NCI-H524 (cell line): Measurements from ENCODE around the gene RNF135.
A peak's percentile ranks its signal among the peaks of the same experiment; 100 is the strongest.
"Not testable (repeated sequence)": the region's sequence is repeated elsewhere in the genome, so short reads cannot be mapped to it uniquely, and the experiment has no call there.

Experiments
- DNase-seq, 2 experiments: peaks; one replicate each; lab custom pipeline; 2025; lab: John Stamatoyannopoulos, UW

Gene RNF135

DNA sequence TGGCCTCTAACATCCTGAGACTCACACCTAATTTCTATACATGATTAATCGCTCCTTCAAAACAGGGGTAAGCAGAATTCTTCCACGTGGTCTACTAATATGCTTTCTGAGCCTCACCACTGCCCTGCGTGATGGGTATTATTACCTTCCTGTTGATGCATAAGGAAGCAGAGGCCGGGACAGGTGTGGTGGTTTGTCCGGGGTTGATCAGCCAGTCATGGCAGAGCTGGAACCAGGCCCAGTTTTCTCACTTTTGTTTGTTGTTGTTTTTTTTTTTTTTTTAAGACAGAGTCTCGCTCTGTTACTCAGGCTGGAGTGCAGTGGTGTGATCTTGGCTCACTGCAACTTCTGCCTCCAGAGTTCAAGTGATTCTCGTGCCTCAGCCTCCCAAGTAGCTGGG, 31.2 kb downstream of the RNF135 start:
- no peak for DNase-seq

DNA sequence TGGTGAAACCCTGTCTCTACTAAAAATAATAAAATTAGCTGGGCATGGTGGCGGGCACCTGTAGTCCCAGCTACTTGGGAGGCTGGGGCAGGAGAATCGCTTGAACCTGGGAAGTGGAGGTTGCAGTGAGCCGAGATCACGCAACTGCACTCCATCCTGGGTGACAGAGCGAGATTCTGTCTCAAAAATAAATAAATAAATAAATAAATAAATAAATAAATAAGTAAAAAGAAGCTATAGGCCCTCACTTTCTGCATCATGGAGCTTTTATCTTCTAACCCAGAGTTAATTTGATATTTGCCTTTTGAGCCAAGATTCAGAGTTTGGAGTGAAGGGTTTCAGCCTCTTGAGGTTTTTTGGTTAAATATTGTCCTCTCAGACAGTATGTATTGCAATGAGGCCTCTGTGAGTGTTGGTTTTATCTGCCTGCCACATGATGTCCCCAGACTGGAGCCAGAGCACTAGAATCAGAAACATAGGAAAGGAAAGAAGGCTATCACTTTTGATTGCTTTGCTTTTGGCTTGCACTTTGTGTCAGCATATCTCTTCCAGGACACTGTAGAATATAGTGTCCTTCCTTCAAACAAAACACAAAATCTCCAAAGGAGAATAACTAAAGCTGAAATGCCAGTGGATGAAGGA, 32.5 kb downstream of the RNF135 start:
- no peak for DNase-seq

DNA sequence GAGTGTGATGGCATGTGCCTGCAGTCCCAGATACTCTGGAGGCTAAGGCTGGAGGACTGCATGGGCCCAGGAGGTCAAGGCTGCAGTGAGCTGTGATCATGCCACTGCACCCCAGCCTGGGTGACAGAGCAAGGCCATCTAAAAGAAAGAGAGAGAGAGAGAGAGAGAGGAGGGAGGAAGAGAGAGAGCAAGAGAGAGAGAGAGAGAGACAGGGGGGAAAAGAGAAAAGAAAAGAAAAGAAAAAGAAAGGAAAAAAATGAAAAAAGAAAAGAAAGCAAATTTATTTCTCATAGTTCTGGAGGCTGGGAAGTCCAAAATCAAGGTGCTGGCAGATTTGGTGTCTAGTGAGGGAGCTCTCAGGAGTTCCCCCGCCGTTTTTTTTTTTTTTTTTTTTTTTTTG, 33.3 kb downstream of the RNF135 start:
- no peak for DNase-seq

DNA sequence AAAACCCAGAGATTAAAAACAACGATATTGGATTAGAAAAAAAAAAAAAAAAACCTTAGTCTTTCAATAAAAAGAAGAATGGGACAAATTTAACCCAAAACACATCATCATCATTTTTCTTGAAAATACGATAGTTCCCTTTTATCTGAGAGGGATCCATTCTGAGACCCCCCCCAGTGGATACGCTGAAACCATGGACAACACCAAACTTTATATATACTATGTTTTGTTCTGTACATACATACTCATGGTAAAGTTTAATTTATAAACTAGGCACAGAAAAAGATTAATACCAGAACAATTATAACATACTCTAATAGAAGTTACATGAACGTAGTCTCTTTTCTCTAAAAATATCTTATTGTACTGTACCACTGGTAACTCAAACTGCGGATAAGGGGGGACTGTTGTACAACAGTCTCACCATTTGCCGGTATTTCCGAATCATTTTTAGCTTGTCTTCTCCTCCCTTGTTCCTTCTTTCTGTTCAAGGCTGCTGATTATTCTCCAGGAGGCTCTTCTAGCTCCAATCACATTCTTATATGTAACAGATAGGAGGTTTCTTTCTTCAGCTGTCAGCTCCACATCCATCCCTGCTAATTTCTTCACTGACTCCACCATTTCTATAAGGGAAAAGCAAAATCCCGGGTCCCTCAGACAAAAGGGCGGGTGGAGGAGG, 37.0 kb downstream of the RNF135 start:
- DNase-seq, result no peak

DNA sequence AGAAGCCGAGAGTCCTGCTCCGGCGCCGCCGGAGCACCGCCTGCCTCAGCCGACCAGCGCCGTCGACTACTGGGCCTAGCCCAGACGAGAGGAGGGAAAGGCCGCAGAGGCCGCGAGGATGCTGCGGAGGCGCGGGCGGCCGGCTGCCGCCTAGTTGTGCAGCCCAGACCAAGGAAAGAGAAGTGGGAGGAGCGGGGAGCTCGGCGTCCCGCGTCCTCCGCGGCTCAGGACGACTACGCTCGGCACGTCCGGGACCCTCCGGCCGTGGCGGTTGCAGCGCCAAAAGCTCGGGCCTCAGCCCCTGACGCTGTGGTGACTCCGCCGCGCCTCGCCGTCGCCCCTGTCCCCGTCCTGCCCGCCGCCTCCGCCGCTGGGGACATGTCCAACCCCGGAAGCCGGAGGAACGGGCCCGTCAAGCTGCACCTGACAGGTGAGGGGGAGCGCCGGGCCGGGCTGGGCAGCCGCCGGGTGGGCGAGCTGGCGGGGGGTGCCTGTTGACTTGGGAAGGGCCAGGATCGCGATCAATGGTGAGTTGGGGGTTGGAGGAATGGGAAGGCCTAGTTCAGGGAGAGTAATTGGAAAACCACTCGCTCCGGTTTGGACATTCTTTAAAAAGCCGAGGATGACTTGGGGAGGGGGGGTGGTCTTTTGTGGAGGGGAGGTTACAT, 37.7 kb downstream of the RNF135 start:
- peak in 1 of 2 experiments; percentile 67 for DNase-seq

DNA sequence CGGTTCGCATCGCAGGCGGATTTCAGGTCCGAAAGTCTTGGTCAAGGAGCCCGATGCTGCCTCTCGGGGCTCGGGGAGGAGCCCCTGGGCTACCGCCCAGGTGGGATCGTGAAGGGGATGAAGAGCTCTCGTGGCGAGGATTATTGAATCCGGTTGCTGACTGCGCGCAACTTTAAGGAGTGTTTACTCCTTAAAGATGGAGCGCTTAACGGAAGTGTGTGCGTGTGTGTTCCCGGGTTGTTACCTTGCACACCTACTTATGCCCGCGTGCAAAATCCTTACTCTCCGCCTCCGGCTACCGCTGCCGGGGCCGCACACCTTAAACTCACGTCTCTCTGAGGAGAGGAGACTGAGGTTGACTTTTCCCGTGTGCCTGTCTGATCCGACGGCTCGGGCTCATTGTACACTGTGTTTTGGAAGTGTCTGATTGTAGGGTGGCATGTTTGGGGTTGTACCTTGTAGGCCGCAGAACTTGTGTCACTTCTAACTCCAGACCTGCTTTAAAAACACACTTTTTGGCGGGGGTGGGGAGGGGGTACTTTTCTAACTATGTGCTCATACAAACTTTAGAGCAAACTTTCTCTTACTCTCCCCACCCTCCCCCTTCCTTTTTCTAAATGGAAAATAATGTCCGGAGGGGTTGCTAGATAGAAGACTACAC, 38.3 kb downstream of the RNF135 start:
- DNase-seq, result peak; percentile 39 to 61

DNA sequence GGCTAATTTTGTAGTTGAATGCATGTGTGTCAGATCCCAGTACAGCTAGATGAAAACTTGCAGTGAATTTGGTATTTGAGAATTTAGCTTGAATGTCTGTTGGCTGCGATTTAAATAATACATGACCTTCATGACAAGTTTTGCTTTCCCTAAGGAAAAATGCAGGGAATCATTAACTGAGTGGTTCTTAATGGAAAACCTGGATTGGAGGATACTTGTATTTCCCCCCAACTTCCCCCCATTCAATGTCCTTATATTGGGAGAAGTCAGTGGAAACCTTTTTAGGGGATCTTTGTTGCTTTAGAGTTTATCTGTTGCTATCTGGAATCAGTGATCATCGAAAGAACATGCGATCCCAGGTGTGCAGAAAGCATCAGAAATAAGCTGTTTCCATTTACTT, 39.2 kb downstream of the RNF135 start:
- DNase-seq, result not testable (repeated sequence)

DNA sequence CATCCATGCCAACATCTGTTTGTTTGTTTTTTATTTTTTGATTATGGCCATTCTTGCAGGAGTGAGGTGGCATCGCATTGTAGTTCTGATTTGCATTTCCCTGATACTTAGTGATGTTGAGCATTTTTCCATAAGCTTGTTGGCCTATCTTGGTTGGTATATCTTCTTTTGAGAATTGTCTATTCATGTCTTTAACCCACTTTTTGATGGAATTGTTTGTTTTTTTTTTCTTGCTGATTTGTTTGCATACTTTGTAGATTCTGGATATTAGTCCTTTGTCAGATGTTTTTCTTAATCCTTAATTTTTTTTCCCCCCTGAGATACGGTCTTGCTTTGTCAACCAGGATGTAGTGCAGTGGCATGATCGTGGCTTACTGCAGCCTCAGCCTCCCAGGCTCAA, 43.0 kb downstream of the RNF135 start:
- DNase-seq, result no peak

DNA sequence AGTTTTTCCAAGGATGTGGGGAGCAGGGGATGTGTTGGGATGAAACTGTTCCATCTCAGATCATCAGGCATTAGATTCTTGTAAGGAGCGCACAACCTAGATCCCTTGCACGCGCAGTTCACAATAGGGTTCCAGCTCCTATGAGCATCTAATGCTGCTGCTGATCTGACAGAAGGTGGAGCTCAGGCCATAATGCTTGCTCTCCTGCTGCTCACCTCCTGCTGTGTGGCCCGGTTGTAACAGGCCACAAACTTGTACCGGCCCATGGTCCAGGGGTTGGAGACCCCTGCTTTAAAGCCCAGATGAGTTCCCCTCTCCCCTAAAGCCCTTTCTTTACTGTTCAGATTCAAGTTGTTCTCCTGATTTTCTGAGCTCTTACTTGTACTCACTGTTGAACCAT, 44.8 kb downstream of the RNF135 start:
- peak in 1 of 2 experiments; percentile 29 for DNase-seq

DNA sequence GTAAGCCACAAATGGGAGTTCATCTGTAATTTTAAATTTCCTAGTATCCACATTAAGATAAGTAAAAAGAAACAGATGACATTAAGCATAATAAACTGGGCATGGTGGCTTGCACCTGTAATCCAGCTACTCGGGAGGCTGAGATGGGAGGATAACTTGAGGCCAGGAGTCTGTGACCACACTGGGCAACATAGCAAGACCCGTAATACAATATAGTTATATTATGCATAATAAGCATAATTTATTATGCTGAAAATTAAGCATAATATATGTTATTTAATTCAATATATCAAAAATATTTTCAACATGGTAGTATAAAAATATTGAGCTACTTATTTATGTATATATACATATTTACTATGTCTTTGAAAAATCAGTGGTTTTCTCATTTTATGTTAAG, 48.2 kb downstream of the RNF135 start:
- DNase-seq, result no peak

DNA sequence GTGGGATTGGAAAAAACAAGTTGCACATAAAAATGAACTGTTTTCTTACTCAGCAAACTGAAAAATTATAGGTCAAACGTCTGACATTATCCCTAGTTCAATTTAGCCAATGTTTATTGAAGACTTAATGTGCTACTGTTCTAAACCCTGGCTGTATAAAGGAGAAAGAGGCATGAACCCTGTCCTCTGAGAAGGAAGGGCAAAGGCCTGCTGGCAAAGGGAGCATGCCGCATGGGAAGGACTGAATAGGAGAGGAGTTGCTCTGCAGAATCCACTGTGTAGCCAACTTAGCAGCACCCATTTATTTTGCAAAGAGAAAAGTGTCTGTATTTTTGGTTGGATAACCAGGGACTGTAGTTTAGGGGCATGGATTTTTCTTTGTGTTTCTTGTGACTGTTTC, 52.3 kb downstream of the RNF135 start:
- DNase-seq, result not testable (repeated sequence)

DNA sequence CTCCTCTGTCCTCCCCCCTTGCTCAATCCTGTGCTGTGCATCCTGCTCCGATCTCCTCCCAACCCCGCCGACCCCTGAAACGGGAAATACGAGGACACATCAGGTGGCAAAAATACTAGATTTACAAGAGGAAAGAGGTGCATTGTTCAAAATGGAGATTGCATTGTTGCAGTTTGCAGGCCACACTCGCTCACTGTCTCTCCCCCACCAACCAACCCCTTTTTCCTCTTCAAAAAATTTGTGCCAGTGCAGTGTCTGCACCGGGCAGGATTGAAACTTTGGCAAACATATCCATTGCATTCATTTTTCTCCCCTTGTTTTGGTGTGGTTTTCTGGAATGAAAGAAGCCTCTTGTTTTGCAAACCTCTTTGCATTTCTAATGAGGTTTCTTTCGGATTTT, 61.0 kb downstream of the RNF135 start:
- no peak for DNase-seq

DNA sequence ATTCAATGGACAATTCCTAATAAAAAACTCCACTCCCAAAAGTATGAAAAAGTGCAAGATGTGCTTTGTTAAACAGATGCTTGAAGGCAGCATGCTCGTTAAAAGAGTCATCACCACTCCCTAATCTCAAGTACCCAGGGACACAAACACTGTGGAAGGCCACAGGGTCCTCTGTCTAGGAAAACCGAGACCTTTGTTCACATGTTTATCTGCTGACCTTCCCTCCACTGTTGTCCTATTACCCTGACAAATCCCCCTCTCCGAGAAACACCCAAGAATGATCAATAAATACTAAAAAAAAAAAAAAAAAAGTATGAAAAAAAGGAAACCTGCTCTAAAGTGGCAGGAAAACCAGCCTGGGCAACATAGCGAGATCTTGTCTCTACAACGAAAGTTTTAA, 64.8 kb downstream of the RNF135 start:
- DNase-seq, result peak in 1 of 2 experiments; percentile 60

DNA sequence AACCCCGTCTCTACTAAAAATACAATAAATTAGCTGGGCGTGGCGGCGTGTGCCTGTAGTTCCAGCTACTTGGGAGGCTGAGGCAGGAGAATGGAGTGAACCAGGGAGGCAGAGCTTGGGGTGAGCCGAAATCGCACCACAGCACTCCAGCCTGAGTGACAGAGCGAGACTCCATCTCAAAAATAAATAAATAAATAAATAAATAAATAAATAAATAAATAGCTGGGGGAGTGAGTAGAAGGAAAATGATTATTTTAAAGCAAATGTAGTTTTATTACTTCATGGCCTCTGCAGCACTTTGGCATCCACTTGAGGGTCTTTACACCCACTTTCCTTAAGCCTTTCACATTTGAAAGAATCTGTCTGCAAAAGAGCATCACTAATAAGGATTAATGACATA, 70.0 kb downstream of the RNF135 start:
- DNase-seq, result not testable (repeated sequence)

DNA sequence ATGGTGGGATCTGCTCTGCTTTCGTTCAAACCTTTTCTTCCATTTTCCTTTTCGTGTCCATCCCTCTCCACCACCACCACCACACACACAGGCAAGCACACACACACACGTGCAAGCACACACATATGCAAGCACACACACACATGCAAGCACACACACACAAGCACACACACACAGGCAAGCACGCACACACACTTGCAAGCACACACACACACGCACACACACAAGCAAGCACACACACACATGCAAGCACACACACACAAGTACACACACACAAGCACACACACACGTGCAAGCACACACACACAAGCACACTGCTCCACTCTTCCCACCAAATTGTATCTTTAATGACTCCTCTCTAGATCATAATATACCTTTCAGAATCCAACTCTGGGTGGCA, 71.5 kb downstream of the RNF135 start:
- not testable (repeated sequence) for DNase-seq

DNA sequence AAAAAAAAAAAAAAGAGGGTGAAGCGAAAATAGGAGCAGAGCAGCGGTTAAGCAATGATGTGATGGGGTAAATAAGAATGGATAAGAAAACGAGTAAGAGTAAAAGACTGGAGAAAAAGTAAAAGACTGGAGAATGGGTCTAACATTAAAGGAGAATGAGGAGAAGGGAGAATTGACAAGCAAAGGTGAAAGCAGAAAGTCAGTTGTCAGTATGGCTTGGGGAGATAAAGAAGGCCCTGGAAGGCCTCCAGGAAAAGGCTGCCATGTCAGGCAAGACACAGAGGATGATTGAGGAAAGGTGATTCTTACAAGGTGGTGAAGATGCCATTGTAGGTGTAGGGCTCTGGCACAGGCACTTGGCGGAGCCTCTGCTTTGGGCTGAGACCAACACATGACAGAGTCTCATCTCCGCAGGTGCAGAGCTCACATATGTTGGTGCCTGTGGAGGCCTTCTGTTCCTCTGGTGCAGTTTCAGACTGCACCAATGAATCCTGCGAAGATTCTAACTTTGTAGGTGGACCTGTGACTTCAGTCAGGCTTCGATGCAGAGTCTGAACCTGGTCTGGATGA, 76.1 kb downstream of the RNF135 start:
- DNase-seq, result not testable (repeated sequence)

DNA sequence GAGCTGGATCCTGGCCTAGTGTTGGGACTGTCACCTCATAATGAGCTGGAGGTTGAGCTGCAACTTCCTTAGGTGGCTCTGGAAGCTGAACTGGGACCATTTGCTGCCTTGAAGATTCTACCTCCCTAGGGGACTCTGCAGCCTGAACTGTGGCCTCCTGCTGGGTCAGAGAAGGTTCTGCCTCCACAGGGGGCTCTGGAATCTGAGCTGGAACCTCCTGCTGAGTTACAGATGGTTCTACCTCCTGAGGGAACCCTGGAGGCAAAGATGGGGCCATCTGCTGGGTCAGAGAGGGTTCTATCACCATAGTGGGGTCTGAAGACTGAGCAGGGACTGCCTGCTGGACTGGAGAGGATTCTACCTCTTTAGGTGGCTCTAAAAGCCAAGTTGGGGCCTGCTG, 77.3 kb downstream of the RNF135 start:
- DNase-seq, result no peak

DNA sequence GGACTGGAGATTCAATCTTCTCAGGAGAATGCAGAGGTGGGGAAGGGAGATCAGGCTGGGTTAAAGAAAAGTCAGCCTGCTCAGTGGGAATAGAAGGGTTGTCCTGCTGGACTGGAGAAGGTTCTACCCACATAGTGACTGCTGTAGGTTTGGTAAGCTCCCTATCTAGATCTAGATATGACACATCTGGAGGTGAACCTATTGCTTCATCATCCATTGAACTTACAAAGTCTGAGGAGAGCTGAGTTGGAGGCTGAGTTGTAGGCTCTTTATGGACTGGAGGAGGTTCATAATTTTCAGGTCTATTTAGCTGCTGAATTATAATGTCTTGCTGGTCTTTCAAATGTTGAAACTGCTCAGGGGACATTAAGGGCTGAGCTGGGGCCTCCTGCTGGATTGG, 77.9 kb downstream of the RNF135 start:
- no peak for DNase-seq
